Liver (tissue), 9 donors: Measurements from ENCODE around the gene PLA2G4E. TPM values are rescaled to one million over a fixed set of nuclear protein-coding genes. Genes with fewer than 3 reads are reported as not detected.

Experiments used
- DNase-seq: peaks from one replicate; pipeline ENCODE4 v3.0.0-alpha.2; 2017; ENCODE audit warnings: low spot score
- H3K27ac ChIP-seq, 2 donors: one replicate each; pipeline ENCODE4 v1.7.0; 2013; ENCODE audit warnings: inconsistent platforms in 2 of 2, low read length in 2 of 2, control low read depth in 1 of 2, low read depth in 1 of 2, mild to moderate bottlenecking in 1 of 2
- H3K27me3 ChIP-seq, 4 donors: one replicate each; pipeline versions ENCODE4 v1.6.1 to v1.7.0; 2013; ENCODE audit warnings: low read length in 3 of 4, inconsistent platforms in 1 of 4, mild to moderate bottlenecking in 1 of 4, moderate library complexity in 1 of 4; ENCODE audit not compliant: control insufficient read depth in 4 of 4, insufficient read depth in 4 of 4
- H3K36me3 ChIP-seq, 4 donors: one replicate each; pipeline versions ENCODE4 v1.6.1 to v1.7.0; 2013; ENCODE audit warnings: low read length in 3 of 4, mild to moderate bottlenecking in 3 of 4, low read depth in 1 of 4, moderate library complexity in 1 of 4; ENCODE audit not compliant: control insufficient read depth in 4 of 4, insufficient read depth in 3 of 4
- H3K4me1 ChIP-seq, 4 donors: one replicate each; pipeline versions ENCODE4 v1.6.1 to v1.7.0; 2013; ENCODE audit warnings: low read length in 3 of 4, mild to moderate bottlenecking in 3 of 4, moderate library complexity in 1 of 4; ENCODE audit not compliant: control insufficient read depth in 4 of 4, insufficient read depth in 4 of 4
- H3K4me3 ChIP-seq, 3 donors: one replicate each; pipeline versions ENCODE4 v1.6.1 to v1.7.0; 2013; ENCODE audit warnings: low read length in 3 of 3, control low read depth in 1 of 3, low read depth in 1 of 3, mild to moderate bottlenecking in 1 of 3
- H3K9ac ChIP-seq, 2 donors: one replicate each; pipeline ENCODE4 v1.7.0; 2013; ENCODE audit warnings: low read length in 2 of 2, mild to moderate bottlenecking in 2 of 2, moderate library complexity in 2 of 2, control low read depth in 1 of 2, low read depth in 1 of 2
- H3K9me3 ChIP-seq, 4 donors: one replicate each; pipeline versions ENCODE4 v1.6.1 to v1.7.0; 2013; ENCODE audit warnings: low read length in 3 of 4; ENCODE audit not compliant: control insufficient read depth in 4 of 4
- FOXA1 ChIP-seq: IDR thresholded peaks from 2 replicates; pipeline ENCODE4 v1.6.1; 2016; ENCODE audit warnings: antibody characterized with exemption
- FOXA2 ChIP-seq: IDR thresholded peaks from 2 replicates; pipeline ENCODE4 v1.6.1; 2016; ENCODE audit warnings: antibody characterized with exemption
- GABPA ChIP-seq, 2 donors: IDR thresholded peaks in 1 of 2; conservative IDR thresholded peaks in 1 of 2; 2 replicates each; pipeline ENCODE4 v1.6.1; 2016; ENCODE audit warnings: antibody characterized with exemption in 2 of 2, mild to moderate bottlenecking in 1 of 2, moderate library complexity in 1 of 2
- HNF4A ChIP-seq, 2 donors: conservative IDR thresholded peaks; 2 replicates each; pipeline ENCODE4 v1.6.1; 2016; ENCODE audit warnings: antibody characterized with exemption in 2 of 2, mild to moderate bottlenecking in 2 of 2
- HNF4G ChIP-seq: IDR thresholded peaks from 2 replicates; pipeline ENCODE4 v1.6.1; 2016; ENCODE audit warnings: antibody characterized with exemption
- JUND ChIP-seq, 2 donors: IDR thresholded peaks; 2 replicates each; pipeline ENCODE4 v1.6.1; 2016; ENCODE audit warnings: antibody characterized with exemption in 2 of 2
- MAX ChIP-seq: IDR thresholded peaks from 2 replicates; pipeline ENCODE4 v1.6.1; 2016; ENCODE audit warnings: antibody characterized with exemption
- NR2F2 ChIP-seq: IDR thresholded peaks from 2 replicates; pipeline ENCODE4 v1.6.1; 2016; ENCODE audit warnings: antibody characterized with exemption
- RAD21 ChIP-seq, 2 donors: IDR thresholded peaks; 2 replicates each; pipeline ENCODE4 v1.6.1; 2016; ENCODE audit warnings: antibody characterized with exemption in 2 of 2, mild to moderate bottlenecking in 2 of 2
- REST ChIP-seq: IDR thresholded peaks from 2 replicates; pipeline ENCODE4 v1.6.1; 2016; ENCODE audit warnings: antibody characterized with exemption, mild to moderate bottlenecking
- RXRA ChIP-seq, 2 donors: IDR thresholded peaks; 2 replicates each; pipeline ENCODE4 v1.6.1; 2017 to 2018; ENCODE audit warnings: antibody characterized with exemption in 2 of 2, mild to moderate bottlenecking in 1 of 2
- SP1 ChIP-seq: IDR thresholded peaks from 2 replicates; pipeline ENCODE4 v1.6.1; 2018; ENCODE audit warnings: antibody characterized with exemption, mild to moderate bottlenecking
- TAF1 ChIP-seq: conservative IDR thresholded peaks from 2 replicates; pipeline ENCODE4 v1.6.1; 2016; ENCODE audit warnings: antibody characterized with exemption, mild to moderate bottlenecking
- YY1 ChIP-seq: IDR thresholded peaks from 2 replicates; pipeline ENCODE4 v1.6.1; 2016; ENCODE audit warnings: antibody characterized with exemption, mild to moderate bottlenecking
- WGBS: extraction: QIAGEN DNeasy Blood & Tissue Kit; methylation state at CpG from one replicate; pipeline ENCODE4 v1.1.7; 2013; 5-methylcytosine and 5-hydroxymethylcytosine counted together
- polyA plus RNA-seq, 2 donors: library from polyadenylated mRNA; stranded (reverse) in 1 of 2; unstranded in 1 of 2; fragments of 200-250 nt in 1 of 2; fragments of >200 nt in 1 of 2; fragmentation: Nextera tagmentation in 1 of 2; extraction: Ambion mirVana in 1 of 2; gene quantifications; one replicate each; pipeline versions ENCODE4 v1.2.1 to v1.2.3, GENCODE V29; 2013 to 2015
- total RNA-seq, 2 donors: library from RNA; depleted of rRNA; stranded (reverse); fragments of >200 nt; gene quantifications; one replicate each; pipeline ENCODE4 v1.2.3, GENCODE V29; 2014
- TF ChIP-seq, protein P1 (sequence below): fragments of 150-350 bp; IDR thresholded peaks from 2 replicates; pipeline ENCODE4 v1.5.1; 2017; ENCODE audit warnings: improper control_type of control experiment, low read depth, low read length; ENCODE audit not compliant: missing input control
- TF ChIP-seq, protein P2 (sequence below): IDR thresholded peaks from 2 replicates; pipeline ENCODE4 v1.6.1; 2016; ENCODE audit warnings: antibody characterized with exemption
- TF ChIP-seq, protein P3 (sequence below): IDR thresholded peaks from 2 replicates; pipeline ENCODE4 v1.6.1; 2016; ENCODE audit warnings: antibody characterized with exemption
- donor health status: healthy.
- donor health status: healthy.
- donor health status: healthy.
- donor health status: healthy.
- donor health status: healthy.

The PLA2G4E gene
- total and polyA plus RNA-seq, 4 donors = not detected

- H3K9me3 ChIP-seq = no peaks in the 10 kb centered on the region
- H3K27me3 ChIP-seq = no peaks in the 10 kb centered on the region
- H3K27ac ChIP-seq = no peak overlapping the region
- 13% methylated on average over 37 of the region's 37 CpGs for WGBS
- no peak overlapping the region for H3K9ac ChIP-seq
- no peaks in the 10 kb centered on the region for H3K36me3 ChIP-seq
- H3K4me1 ChIP-seq = peaks cover 0 to 17% (median 9%) of the 10 kb centered on the region in 4 donors
- TF ChIP-seq RXRA (IDR thresholded peaks at IDR 0.05) = peak in 1 of 2 donors; percentile 42
- no peak for TF ChIP-seq FOXA1
- peak in 1 of 2 donors; percentile 35 for TF ChIP-seq HNF4A (conservative IDR thresholded peaks at IDR 0.05)
- peak; percentile 44 for TF ChIP-seq SP1
- no peak for TF ChIP-seq GABPA (IDR thresholded peaks at IDR 0.05 in 1 of 2, conservative IDR thresholded peaks at IDR 0.05 in 1 of 2)
- peak in 1 of 2 donors; percentile 49 for TF ChIP-seq JUND (IDR thresholded peaks at IDR 0.05)
- no peak for TF ChIP-seq YY1
- peak; percentile 66 to 70 for TF ChIP-seq RAD21 (IDR thresholded peaks at IDR 0.05)
- no peak for TF ChIP-seq MAX
- TF ChIP-seq, protein P1, sequence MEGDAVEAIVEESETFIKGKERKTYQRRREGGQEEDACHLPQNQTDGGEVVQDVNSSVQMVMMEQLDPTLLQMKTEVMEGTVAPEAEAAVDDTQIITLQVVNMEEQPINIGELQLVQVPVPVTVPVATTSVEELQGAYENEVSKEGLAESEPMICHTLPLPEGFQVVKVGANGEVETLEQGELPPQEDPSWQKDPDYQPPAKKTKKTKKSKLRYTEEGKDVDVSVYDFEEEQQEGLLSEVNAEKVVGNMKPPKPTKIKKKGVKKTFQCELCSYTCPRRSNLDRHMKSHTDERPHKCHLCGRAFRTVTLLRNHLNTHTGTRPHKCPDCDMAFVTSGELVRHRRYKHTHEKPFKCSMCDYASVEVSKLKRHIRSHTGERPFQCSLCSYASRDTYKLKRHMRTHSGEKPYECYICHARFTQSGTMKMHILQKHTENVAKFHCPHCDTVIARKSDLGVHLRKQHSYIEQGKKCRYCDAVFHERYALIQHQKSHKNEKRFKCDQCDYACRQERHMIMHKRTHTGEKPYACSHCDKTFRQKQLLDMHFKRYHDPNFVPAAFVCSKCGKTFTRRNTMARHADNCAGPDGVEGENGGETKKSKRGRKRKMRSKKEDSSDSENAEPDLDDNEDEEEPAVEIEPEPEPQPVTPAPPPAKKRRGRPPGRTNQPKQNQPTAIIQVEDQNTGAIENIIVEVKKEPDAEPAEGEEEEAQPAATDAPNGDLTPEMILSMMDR = peak; percentile 38
- peak overlapping the region in 1 of 3 donors; percentile 0 for H3K4me3 ChIP-seq
- peak; percentile 59 for DNase-seq
Observed at GRCh38 chr15:42056934-42057798, 36.3 kb upstream of the PLA2G4E start.

GRCh38 chr15:42053914-42054313, 33.1 kb upstream of the PLA2G4E start:
- H3K27me3 ChIP-seq = no peaks in the 10 kb centered on the region
- H3K4me1 ChIP-seq = peaks cover 0 to 6% (median 0%) of the 10 kb centered on the region in 4 donors
- no peak overlapping the region for H3K27ac ChIP-seq
- H3K9me3 ChIP-seq = no peaks in the 10 kb centered on the region
- no peak for DNase-seq
- no peaks in the 10 kb centered on the region for H3K36me3 ChIP-seq
- no peak overlapping the region for H3K9ac ChIP-seq
- WGBS = 76% methylated on average over 2 of the region's 2 CpGs
- TF ChIP-seq JUND (IDR thresholded peaks at IDR 0.05) (no peak), GABPA (IDR thresholded peaks at IDR 0.05 in 1 of 2, conservative IDR thresholded peaks at IDR 0.05 in 1 of 2) (no peak), REST (no peak), FOXA2 (no peak), HNF4G (no peak), MAX (no peak), SP1 (no peak), RAD21 (IDR thresholded peaks at IDR 0.05) (no peak), TAF1 (no peak), HNF4A (conservative IDR thresholded peaks at IDR 0.05) (no peak), RXRA (IDR thresholded peaks at IDR 0.05) (no peak), YY1 (no peak), NR2F2 (no peak), FOXA1 (no peak)
- TF ChIP-seq, protein P1 = no peak
- TF ChIP-seq, protein P2, sequence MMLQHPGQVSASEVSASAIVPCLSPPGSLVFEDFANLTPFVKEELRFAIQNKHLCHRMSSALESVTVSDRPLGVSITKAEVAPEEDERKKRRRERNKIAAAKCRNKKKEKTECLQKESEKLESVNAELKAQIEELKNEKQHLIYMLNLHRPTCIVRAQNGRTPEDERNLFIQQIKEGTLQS = no peak
- TF ChIP-seq, protein P3, sequence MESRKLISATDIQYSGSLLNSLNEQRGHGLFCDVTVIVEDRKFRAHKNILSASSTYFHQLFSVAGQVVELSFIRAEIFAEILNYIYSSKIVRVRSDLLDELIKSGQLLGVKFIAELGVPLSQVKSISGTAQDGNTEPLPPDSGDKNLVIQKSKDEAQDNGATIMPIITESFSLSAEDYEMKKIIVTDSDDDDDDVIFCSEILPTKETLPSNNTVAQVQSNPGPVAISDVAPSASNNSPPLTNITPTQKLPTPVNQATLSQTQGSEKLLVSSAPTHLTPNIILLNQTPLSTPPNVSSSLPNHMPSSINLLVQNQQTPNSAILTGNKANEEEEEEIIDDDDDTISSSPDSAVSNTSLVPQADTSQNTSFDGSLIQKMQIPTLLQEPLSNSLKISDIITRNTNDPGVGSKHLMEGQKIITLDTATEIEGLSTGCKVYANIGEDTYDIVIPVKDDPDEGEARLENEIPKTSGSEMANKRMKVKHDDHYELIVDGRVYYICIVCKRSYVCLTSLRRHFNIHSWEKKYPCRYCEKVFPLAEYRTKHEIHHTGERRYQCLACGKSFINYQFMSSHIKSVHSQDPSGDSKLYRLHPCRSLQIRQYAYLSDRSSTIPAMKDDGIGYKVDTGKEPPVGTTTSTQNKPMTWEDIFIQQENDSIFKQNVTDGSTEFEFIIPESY = no peak
- H3K4me3 ChIP-seq = no peak overlapping the region
